ENCODE data around the gene ABHD2.
A peak's percentile ranks its signal among the peaks of the same experiment; 100 is the strongest.

GRCh38 chr15:89171136-89172072 is 83.1 kb downstream of the ABHD2 start:
- TF ChIP-seq CTCF (IDR thresholded peaks at IDR 0.05; ENCODE audit: low read depth, low read length, poor library complexity, severe bottlenecking): peak; percentile 90
- TF ChIP-seq EZH2phosphoT487 (IDR thresholded peaks at IDR 0.05; ENCODE audit: borderline replicate concordance, low read length): no peak

All from DOHH2 (cell line).